Prostate gland (tissue), 2 donors: Measurements from ENCODE around the gene ZNRD2. TPM values are rescaled to one million over a fixed set of nuclear protein-coding genes. Genes with fewer than 3 reads are reported as not detected.

Experiments
- DNase-seq: peaks from one replicate; pipeline ENCODE4 v3.0.0-alpha.2; 2019; ENCODE audit warnings: low spot score
- H3K27ac ChIP-seq, 2 donors: fragments of 200-600 bp; sonication (generic); 2 replicates each; pipeline ENCODE4 v1.5.1; 2017 to 2019
- H3K27me3 ChIP-seq: fragments of 200-600 bp; sonication (generic); replicated peaks from 2 replicates; pipeline ENCODE4 v1.5.1; 2019; ENCODE audit not compliant: insufficient read depth
- H3K36me3 ChIP-seq, 2 donors: fragments of 200-600 bp; sonication (generic); 1 replicate in 1 of 2; 2 replicates in 1 of 2; pipeline versions ENCODE4 v1.5.1 to v1.8.1; 2017 to 2019
- H3K4me1 ChIP-seq: fragments of 200-600 bp; sonication (generic); replicated peaks from 2 replicates; pipeline ENCODE4 v1.5.1; 2019
- H3K4me3 ChIP-seq, 2 donors: fragments of 200-600 bp; sonication (generic); 2 replicates each; pipeline ENCODE4 v1.5.1; 2017 to 2019
- H3K9me3 ChIP-seq: fragments of 200-600 bp; sonication (generic); 2 replicates; pipeline ENCODE4 v1.5.1; 2017
- POLR2A ChIP-seq: fragments of 450-650 bp; IDR thresholded peaks from one replicate; pipeline ENCODE4 v1.6.1; 2016; ENCODE audit warnings: antibody characterized with exemption, mild to moderate bottlenecking
- POLR2AphosphoS5 ChIP-seq: sonication (generic); formaldehyde crosslinking; IDR thresholded peaks from one replicate; pipeline ENCODE4 v1.6.1; 2017; ENCODE audit warnings: antibody characterized with exemption
- WGBS: methylation state at CpG from one replicate; pipeline ENCODE4 v1.1.5; 2018; 5-methylcytosine and 5-hydroxymethylcytosine counted together
- intact Hi-C: fragments of 100-400 bp; cut with DNase I; formaldehyde crosslinking; loops from one replicate; pipeline ENCODE4 v1.14.2; 2022
- total RNA-seq, 2 donors: library from RNA; depleted of rRNA; stranded (reverse); fragments of >200 nt; gene quantifications; one replicate each; pipeline ENCODE4 v1.1.0, GENCODE V29; 2016
- TF ChIP-seq, protein P1 (sequence below), 4 experiments: fragments of 200-600 bp in 2 of 4; fragments of 450-650 bp in 2 of 4; sonication (generic) in 2 of 4; IDR thresholded peaks; 1 replicate in 3 of 4; 2 replicates in 1 of 4; pipeline ENCODE4 v1.5.1; 2016 to 2019; ENCODE audit warnings: antibody characterized with exemption in 4 of 4, mild to moderate bottlenecking in 2 of 4, moderate library complexity in 2 of 4

ZNRD2 gene
- total RNA-seq, 2 donors from 2014 or later = 72.8 to 98.1 TPM

GRCh38 chr11:65559951-65560537 lies 10.2 kb upstream of the ZNRD2 start:
- Histone ChIP-seq H3K27ac (peak overlapping the region; percentile 88 to 93), H3K4me3 (no peak overlapping the region), H3K9me3 (no peaks in the 10 kb centered on the region), H3K36me3 (no peaks in the 10 kb centered on the region), H3K27me3 (no peaks in the 10 kb centered on the region), H3K4me1 (peaks cover 13% of the 10 kb centered on the region)
- TF ChIP-seq, protein P1, sequence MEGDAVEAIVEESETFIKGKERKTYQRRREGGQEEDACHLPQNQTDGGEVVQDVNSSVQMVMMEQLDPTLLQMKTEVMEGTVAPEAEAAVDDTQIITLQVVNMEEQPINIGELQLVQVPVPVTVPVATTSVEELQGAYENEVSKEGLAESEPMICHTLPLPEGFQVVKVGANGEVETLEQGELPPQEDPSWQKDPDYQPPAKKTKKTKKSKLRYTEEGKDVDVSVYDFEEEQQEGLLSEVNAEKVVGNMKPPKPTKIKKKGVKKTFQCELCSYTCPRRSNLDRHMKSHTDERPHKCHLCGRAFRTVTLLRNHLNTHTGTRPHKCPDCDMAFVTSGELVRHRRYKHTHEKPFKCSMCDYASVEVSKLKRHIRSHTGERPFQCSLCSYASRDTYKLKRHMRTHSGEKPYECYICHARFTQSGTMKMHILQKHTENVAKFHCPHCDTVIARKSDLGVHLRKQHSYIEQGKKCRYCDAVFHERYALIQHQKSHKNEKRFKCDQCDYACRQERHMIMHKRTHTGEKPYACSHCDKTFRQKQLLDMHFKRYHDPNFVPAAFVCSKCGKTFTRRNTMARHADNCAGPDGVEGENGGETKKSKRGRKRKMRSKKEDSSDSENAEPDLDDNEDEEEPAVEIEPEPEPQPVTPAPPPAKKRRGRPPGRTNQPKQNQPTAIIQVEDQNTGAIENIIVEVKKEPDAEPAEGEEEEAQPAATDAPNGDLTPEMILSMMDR (IDR thresholded peaks at IDR 0.05) = no peak
- TF ChIP-seq POLR2A = no peak
- peak; percentile 33 for TF ChIP-seq POLR2AphosphoS5
- intact Hi-C loops = no loop called here
- DNase-seq = no peak
- WGBS = 31% methylated on average over 5 of the region's 5 CpGs

GRCh38 chr11:65560555-65561418 lies 9.5 kb upstream of the ZNRD2 start:
- peaks cover 13% of the 10 kb centered on the region for H3K4me1 ChIP-seq
- no peak for DNase-seq
- no peak overlapping the region for H3K4me3 ChIP-seq
- H3K27ac ChIP-seq = peak overlapping the region; percentile 88 to 93
- TF ChIP-seq POLR2A (no peak), POLR2AphosphoS5 (no peak)
- TF ChIP-seq, protein P1 (IDR thresholded peaks at IDR 0.05) = no peak
- WGBS = 27% methylated on average over 15 of the region's 15 CpGs
- no peaks in the 10 kb centered on the region for H3K36me3 ChIP-seq
- H3K27me3 ChIP-seq = no peaks in the 10 kb centered on the region
- intact Hi-C loops = no loop called here
- no peaks in the 10 kb centered on the region for H3K9me3 ChIP-seq

GRCh38 chr11:65562020-65562419 lies 8.3 kb upstream of the ZNRD2 start:
- intact Hi-C loops = no loop called here
- Histone ChIP-seq H3K27me3 (no peaks in the 10 kb centered on the region), H3K9me3 (no peaks in the 10 kb centered on the region), H3K4me3 (no peak overlapping the region), H3K4me1 (peaks cover 8% of the 10 kb centered on the region), H3K27ac (no peak overlapping the region), H3K36me3 (no peaks in the 10 kb centered on the region)
- TF ChIP-seq POLR2A (no peak), POLR2AphosphoS5 (no peak)
- TF ChIP-seq, protein P1 (IDR thresholded peaks at IDR 0.05) = no peak
- WGBS = 85% methylated on average over 7 of the region's 7 CpGs
- no peak for DNase-seq

- Histone ChIP-seq H3K4me1 (peaks cover 11% of the 10 kb centered on the region), H3K9me3 (no peaks in the 10 kb centered on the region)
- WGBS = 85% methylated on average over 8 of the region's 9 CpGs
These were observed 7.5 kb upstream of the ZNRD2 start for GRCh38 chr11:65562788-65563187.

More at GRCh38 chr11:65562788-65563187, 7.5 kb upstream of the ZNRD2 start:
- Histone ChIP-seq H3K27ac (no peak overlapping the region), H3K4me3 (no peak overlapping the region), H3K27me3 (no peaks in the 10 kb centered on the region), H3K36me3 (no peaks in the 10 kb centered on the region)
- no peak for DNase-seq
- intact Hi-C loops = no loop called here
- TF ChIP-seq, protein P1 (IDR thresholded peaks at IDR 0.05) = no peak
- no peak for TF ChIP-seq POLR2AphosphoS5
- TF ChIP-seq POLR2A = no peak
